Prostate gland (tissue), 2 donors: Measurements from ENCODE around the gene BBIP1. TPM values are rescaled to one million over a fixed set of nuclear protein-coding genes. Genes with fewer than 3 reads are reported as not detected.

Source experiments
- DNase-seq: peaks from one replicate; pipeline ENCODE4 v3.0.0-alpha.2; 2019; ENCODE audit warnings: low spot score
- H3K27ac ChIP-seq, 2 donors: fragments of 200-600 bp; sonication (generic); 2 replicates each; pipeline ENCODE4 v1.5.1; 2017 to 2019
- H3K27me3 ChIP-seq: fragments of 200-600 bp; sonication (generic); replicated peaks from 2 replicates; pipeline ENCODE4 v1.5.1; 2019; ENCODE audit not compliant: insufficient read depth
- H3K36me3 ChIP-seq, 2 donors: fragments of 200-600 bp; sonication (generic); 1 replicate in 1 of 2; 2 replicates in 1 of 2; pipeline versions ENCODE4 v1.5.1 to v1.8.1; 2017 to 2019
- H3K4me1 ChIP-seq: fragments of 200-600 bp; sonication (generic); replicated peaks from 2 replicates; pipeline ENCODE4 v1.5.1; 2019
- H3K4me3 ChIP-seq, 2 donors: fragments of 200-600 bp; sonication (generic); 2 replicates each; pipeline ENCODE4 v1.5.1; 2017 to 2019
- H3K9me3 ChIP-seq: fragments of 200-600 bp; sonication (generic); 2 replicates; pipeline ENCODE4 v1.5.1; 2017
- POLR2A ChIP-seq: fragments of 450-650 bp; IDR thresholded peaks from one replicate; pipeline ENCODE4 v1.6.1; 2016; ENCODE audit warnings: antibody characterized with exemption, mild to moderate bottlenecking
- POLR2AphosphoS5 ChIP-seq: sonication (generic); formaldehyde crosslinking; IDR thresholded peaks from one replicate; pipeline ENCODE4 v1.6.1; 2017; ENCODE audit warnings: antibody characterized with exemption
- WGBS: methylation state at CpG from one replicate; pipeline ENCODE4 v1.1.5; 2018; 5-methylcytosine and 5-hydroxymethylcytosine counted together
- intact Hi-C: fragments of 100-400 bp; cut with DNase I; formaldehyde crosslinking; loops from one replicate; pipeline ENCODE4 v1.14.2; 2022
- total RNA-seq, 2 donors: library from RNA; depleted of rRNA; stranded (reverse); fragments of >200 nt; gene quantifications; one replicate each; pipeline ENCODE4 v1.1.0, GENCODE V29; 2016
- TF ChIP-seq, protein P1 (sequence below), 4 experiments: fragments of 200-600 bp in 2 of 4; fragments of 450-650 bp in 2 of 4; sonication (generic) in 2 of 4; IDR thresholded peaks; 1 replicate in 3 of 4; 2 replicates in 1 of 4; pipeline ENCODE4 v1.5.1; 2016 to 2019; ENCODE audit warnings: antibody characterized with exemption in 4 of 4, mild to moderate bottlenecking in 2 of 4, moderate library complexity in 2 of 4

The BBIP1 gene
- total RNA-seq, 2 donors from 2014 or later = 18.8 to 20.9 TPM

DNA sequence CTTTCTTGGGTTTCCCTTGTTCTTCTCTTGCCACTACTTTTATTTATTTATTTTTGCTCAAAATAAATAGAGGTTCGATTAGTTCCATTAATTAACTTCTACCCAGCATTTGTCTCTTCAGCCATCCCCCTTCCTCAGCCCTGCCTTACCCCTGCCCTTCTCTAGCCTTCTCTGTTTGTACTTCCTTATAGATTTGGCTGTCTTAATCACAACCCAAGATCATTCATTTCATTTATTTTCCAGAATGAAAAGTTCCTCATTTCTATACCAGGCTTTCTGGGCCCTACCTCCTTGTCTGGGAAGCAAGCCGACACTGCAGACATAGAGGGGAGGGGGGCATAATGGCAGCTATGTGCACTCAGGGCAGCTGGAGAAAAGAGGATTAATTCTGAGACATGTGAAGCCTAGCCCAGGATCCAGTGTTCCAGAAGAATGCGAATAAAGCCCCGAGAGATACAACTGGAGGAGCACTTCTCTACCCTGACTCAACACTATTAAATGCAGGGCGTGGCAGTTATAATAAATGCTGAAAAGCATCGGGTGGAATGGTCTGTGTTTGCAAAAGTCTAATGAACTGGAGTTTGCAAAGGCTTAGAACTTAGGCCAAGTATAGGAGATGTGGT is 53.7 kb downstream of the BBIP1 start:
- no peaks in the 10 kb centered on the region for H3K4me1 ChIP-seq
- TF ChIP-seq POLR2AphosphoS5 (peak; percentile 69), POLR2A (no peak)
- peak overlapping the region; percentile 72 to 74 for H3K27ac ChIP-seq
- H3K27me3 ChIP-seq = no peaks in the 10 kb centered on the region
- no peaks in the 10 kb centered on the region for H3K9me3 ChIP-seq
- DNase-seq = peak; percentile 63
- WGBS = 6% methylated on average over 6 of the region's 6 CpGs
- no peaks in the 10 kb centered on the region for H3K36me3 ChIP-seq
- intact Hi-C loops = no loop called here
- H3K4me3 ChIP-seq = no peak overlapping the region

DNA sequence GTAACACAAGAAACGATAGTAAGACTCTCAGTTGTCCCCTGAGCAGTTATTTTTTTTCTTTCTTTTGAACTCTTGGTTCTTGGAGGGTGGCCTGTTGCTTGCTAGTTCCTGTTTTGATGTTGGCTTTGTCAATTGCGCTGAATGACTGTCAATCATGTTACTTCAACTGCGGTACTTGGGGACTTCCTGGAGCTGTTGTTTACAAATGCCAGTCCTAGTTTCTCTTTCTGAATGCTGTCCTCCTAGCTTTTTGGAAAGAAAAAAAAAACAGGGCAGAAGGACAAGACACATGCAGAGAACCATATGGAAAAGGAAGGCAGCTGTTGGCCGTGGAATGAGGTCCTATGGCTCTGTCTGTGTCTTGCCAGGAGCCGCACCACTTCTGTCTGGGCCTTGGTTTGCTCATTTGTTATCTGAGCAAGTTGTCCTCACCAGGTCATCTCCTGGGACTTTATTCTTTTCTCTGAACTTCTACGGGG is 54.3 kb downstream of the BBIP1 start:
- DNase-seq = no peak
- Histone ChIP-seq H3K9me3 (no peaks in the 10 kb centered on the region), H3K4me3 (no peak overlapping the region), H3K27me3 (no peaks in the 10 kb centered on the region), H3K27ac (peak overlapping the region; percentile 72 to 74), H3K36me3 (no peaks in the 10 kb centered on the region), H3K4me1 (no peaks in the 10 kb centered on the region)
- intact Hi-C loops = no loop called here
- 37% methylated on average over 6 of the region's 6 CpGs for WGBS
- TF ChIP-seq, protein P1, sequence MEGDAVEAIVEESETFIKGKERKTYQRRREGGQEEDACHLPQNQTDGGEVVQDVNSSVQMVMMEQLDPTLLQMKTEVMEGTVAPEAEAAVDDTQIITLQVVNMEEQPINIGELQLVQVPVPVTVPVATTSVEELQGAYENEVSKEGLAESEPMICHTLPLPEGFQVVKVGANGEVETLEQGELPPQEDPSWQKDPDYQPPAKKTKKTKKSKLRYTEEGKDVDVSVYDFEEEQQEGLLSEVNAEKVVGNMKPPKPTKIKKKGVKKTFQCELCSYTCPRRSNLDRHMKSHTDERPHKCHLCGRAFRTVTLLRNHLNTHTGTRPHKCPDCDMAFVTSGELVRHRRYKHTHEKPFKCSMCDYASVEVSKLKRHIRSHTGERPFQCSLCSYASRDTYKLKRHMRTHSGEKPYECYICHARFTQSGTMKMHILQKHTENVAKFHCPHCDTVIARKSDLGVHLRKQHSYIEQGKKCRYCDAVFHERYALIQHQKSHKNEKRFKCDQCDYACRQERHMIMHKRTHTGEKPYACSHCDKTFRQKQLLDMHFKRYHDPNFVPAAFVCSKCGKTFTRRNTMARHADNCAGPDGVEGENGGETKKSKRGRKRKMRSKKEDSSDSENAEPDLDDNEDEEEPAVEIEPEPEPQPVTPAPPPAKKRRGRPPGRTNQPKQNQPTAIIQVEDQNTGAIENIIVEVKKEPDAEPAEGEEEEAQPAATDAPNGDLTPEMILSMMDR (IDR thresholded peaks at IDR 0.05) = no peak
- TF ChIP-seq POLR2A = no peak
- peak; percentile 48 for TF ChIP-seq POLR2AphosphoS5

DNA sequence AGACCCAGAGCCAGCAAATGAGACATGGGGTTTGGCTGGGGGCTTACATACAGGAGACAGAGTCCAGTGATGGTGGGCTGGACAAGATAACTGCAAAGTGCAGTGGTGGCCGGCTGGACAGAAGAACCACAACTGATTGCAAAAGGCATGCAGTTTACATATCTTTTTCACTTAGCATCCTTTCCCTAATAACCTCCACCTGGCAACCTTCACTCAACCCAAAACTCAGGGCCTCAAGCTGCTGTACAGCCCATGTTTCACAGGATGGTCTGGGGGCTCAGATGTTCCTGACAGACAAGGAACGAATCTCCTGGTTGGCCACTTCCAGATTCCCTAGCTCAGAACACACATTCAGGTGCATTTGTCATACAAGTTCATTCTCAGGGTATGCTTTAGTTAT is 55.0 kb downstream of the BBIP1 start:
- Histone ChIP-seq H3K36me3 (no peaks in the 10 kb centered on the region), H3K27ac (peak overlapping the region; percentile 72 to 74), H3K4me3 (no peak overlapping the region), H3K9me3 (no peaks in the 10 kb centered on the region), H3K27me3 (no peaks in the 10 kb centered on the region), H3K4me1 (peaks cover 3% of the 10 kb centered on the region)
- TF ChIP-seq POLR2AphosphoS5 (no peak), POLR2A (no peak)
- TF ChIP-seq, protein P1 (IDR thresholded peaks at IDR 0.05) = no peak
- 90% methylated on average over 2 of the region's 2 CpGs for WGBS
- intact Hi-C loops = no loop called here
- no peak for DNase-seq

DNA sequence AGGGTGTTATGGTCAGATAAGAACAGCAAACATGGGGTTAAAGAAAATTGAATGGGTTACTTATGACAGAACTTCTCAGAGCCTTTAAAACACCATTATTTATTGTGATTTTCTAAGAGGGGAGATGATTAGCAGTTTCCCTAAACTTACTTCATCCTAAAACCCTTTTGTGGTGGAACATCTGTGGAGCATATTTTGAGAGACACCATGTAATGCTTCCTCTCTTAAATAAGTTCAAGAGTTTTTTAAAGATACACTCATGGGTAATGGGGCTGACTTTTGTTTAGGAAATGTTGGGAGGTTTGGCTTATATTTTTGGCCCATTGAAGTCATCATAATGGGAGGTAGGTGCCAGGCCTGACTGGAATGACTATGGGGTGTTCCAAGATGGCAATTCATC is 55.6 kb downstream of the BBIP1 start:
- DNase-seq = no peak
- H3K27me3 ChIP-seq = no peaks in the 10 kb centered on the region
- H3K4me3 ChIP-seq = no peak overlapping the region
- no peaks in the 10 kb centered on the region for H3K9me3 ChIP-seq
- no peak overlapping the region for H3K27ac ChIP-seq
- TF ChIP-seq POLR2AphosphoS5 (no peak), POLR2A (no peak)
- TF ChIP-seq, protein P1 (IDR thresholded peaks at IDR 0.05) = no peak
- H3K36me3 ChIP-seq = no peaks in the 10 kb centered on the region
- peaks cover 5% of the 10 kb centered on the region for H3K4me1 ChIP-seq
- intact Hi-C loops = no loop called here

DNA sequence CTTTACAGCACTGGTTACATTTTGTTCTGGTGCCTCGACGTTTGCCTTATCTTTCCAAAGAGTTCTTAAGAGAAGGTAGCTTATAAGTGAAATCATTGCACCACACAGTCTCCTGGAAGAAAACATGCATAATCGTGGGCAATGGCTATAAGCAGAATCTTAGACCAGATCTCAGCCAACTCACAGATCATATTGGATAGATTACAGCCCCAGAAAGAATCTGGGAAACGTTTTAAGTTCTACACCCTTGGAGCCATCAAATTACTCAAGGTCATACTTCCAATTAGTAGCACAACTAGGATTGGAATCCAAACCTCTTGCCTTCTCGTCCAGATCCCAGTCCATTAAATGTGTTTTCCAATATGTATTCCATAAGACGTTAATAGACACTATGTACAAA is 56.0 kb downstream of the BBIP1 start:
- Histone ChIP-seq H3K27ac (no peak overlapping the region), H3K27me3 (no peaks in the 10 kb centered on the region), H3K36me3 (no peaks in the 10 kb centered on the region), H3K4me1 (peaks cover 7% of the 10 kb centered on the region), H3K4me3 (no peak overlapping the region), H3K9me3 (no peaks in the 10 kb centered on the region)
- 82% methylated on average over 6 of the region's 6 CpGs for WGBS
- intact Hi-C loops = no loop called here
- TF ChIP-seq POLR2A (no peak), POLR2AphosphoS5 (no peak)
- TF ChIP-seq, protein P1 (IDR thresholded peaks at IDR 0.05) = no peak
- no peak for DNase-seq
